CD14-positive monocyte (primary cell): ENCODE results near the gene TRANK1. TPM values are rescaled to one million over a fixed set of nuclear protein-coding genes. Genes with fewer than 3 reads are reported as not detected.

Source experiments
- DNase-seq, 3 donors: peaks; one replicate each; pipeline ENCODE4 v3.0.0-alpha.2; 2011 to 2022
- H2AFZ ChIP-seq: 2 replicates; pipeline ENCODE4 v1.6.0; 2012; ENCODE audit warnings: mild to moderate bottlenecking, low read depth, low read length, inconsistent platforms; ENCODE audit not compliant: insufficient read depth, poor library complexity, severe bottlenecking
- H3K27ac ChIP-seq, 2 donors: 1 replicate in 1 of 2; 2 replicates in 1 of 2; pipeline ENCODE4 v1.5.1; 2012 to 2013; ENCODE audit warnings: low read length in 2 of 2, control low read depth in 1 of 2, inconsistent platforms in 1 of 2, low read depth in 1 of 2, mild to moderate bottlenecking in 1 of 2
- H3K27me3 ChIP-seq, 2 donors: one replicate each; pipeline versions ENCODE4 v1.6.0 to v1.6.1; 2011 to 2013; ENCODE audit warnings: low read length in 2 of 2; ENCODE audit not compliant: control insufficient read depth in 2 of 2, insufficient read depth in 2 of 2
- H3K36me3 ChIP-seq, 2 donors: replicated peaks in 1 of 2; 1 replicate in 1 of 2; 2 replicates in 1 of 2; pipeline versions ENCODE4 v1.5.1 to v1.6.1; 2012 to 2013; ENCODE audit warnings: low read length in 2 of 2, control low read depth in 1 of 2, inconsistent platforms in 1 of 2, mild to moderate bottlenecking in 1 of 2; ENCODE audit not compliant: insufficient read depth in 2 of 2, control insufficient read depth in 1 of 2
- H3K4me1 ChIP-seq, 2 donors: 1 replicate in 1 of 2; 2 replicates in 1 of 2; pipeline versions ENCODE4 v1.5.1 to v1.6.1; 2012 to 2013; ENCODE audit warnings: low read length in 2 of 2, control low read depth in 1 of 2, inconsistent platforms in 1 of 2, mild to moderate bottlenecking in 1 of 2, moderate library complexity in 1 of 2; ENCODE audit not compliant: insufficient read depth in 2 of 2, control insufficient read depth in 1 of 2
- H3K4me2 ChIP-seq: replicated peaks from 2 replicates; pipeline ENCODE3; 2012; ENCODE audit warnings: low read length, moderate library complexity, mild to moderate bottlenecking; ENCODE audit not compliant: poor library complexity, severe bottlenecking; ENCODE audit errors: extremely low read depth
- H3K4me3 ChIP-seq, 3 experiments: fragments of 200-600 bp in 1 of 3; sonication (generic) in 1 of 3; replicated peaks in 1 of 3; 1 replicate in 2 of 3; 2 replicates in 1 of 3; pipeline ENCODE4 v1.5.1; 2011 to 2013; ENCODE audit warnings: low read length in 3 of 3, mild to moderate bottlenecking in 3 of 3, control low read depth in 2 of 3, low read depth in 2 of 3, inconsistent platforms in 1 of 3, moderate library complexity in 1 of 3
- H3K79me2 ChIP-seq: 2 replicates; pipeline ENCODE4 v1.6.0; 2012; ENCODE audit warnings: mild to moderate bottlenecking, control low read depth, inconsistent platforms, low read length, moderate library complexity; ENCODE audit not compliant: insufficient read depth
- H3K9ac ChIP-seq: 2 replicates; pipeline ENCODE4 v1.6.0; 2017; ENCODE audit warnings: low read length, mild to moderate bottlenecking; ENCODE audit not compliant: insufficient read depth, poor library complexity, severe bottlenecking
- H3K9me3 ChIP-seq, 2 donors: replicated peaks in 1 of 2; 1 replicate in 1 of 2; 2 replicates in 1 of 2; pipeline versions ENCODE4 v1.5.1 to v1.6.1; 2012 to 2013; ENCODE audit warnings: low read length in 2 of 2, control low read depth in 1 of 2; ENCODE audit not compliant: control insufficient read depth in 1 of 2, insufficient read depth in 1 of 2
- H4K20me1 ChIP-seq: 2 replicates; pipeline ENCODE4 v1.6.0; 2012; ENCODE audit warnings: mild to moderate bottlenecking, low read length, control low read depth, moderate library complexity; ENCODE audit not compliant: insufficient read depth
- H3K27ac Mint-ChIP-seq, 7 donors: one replicate each; pipeline ENCODE4 v1.8.0; 2020; ENCODE audit warnings: mild to moderate bottlenecking in 7 of 7, mixed read lengths in 7 of 7, moderate library complexity in 6 of 7, inconsistent platforms in 2 of 7
- H3K27me3 Mint-ChIP-seq, 3 donors: one replicate each; pipeline ENCODE4 v1.8.0; 2021 to 2022; ENCODE audit warnings: low read depth in 3 of 3, mild to moderate bottlenecking in 3 of 3, mixed read lengths in 3 of 3, moderate library complexity in 3 of 3, inconsistent platforms in 1 of 3
- H3K36me3 Mint-ChIP-seq, 2 donors: one replicate each; pipeline ENCODE4 v1.8.0; 2020; ENCODE audit warnings: mixed read lengths in 2 of 2, inconsistent platforms in 1 of 2, mild to moderate bottlenecking in 1 of 2
- H3K4me1 Mint-ChIP-seq: one replicate; pipeline ENCODE4 v1.8.0; 2020; ENCODE audit warnings: mild to moderate bottlenecking, mixed read lengths
- H3K4me3 Mint-ChIP-seq, 2 donors: one replicate each; pipeline ENCODE4 v1.8.0; 2020; ENCODE audit warnings: mild to moderate bottlenecking in 2 of 2, mixed read lengths in 2 of 2, moderate library complexity in 1 of 2
- H3K9me3 Mint-ChIP-seq, 7 donors: one replicate each; pipeline ENCODE4 v1.8.0; 2020 to 2022; ENCODE audit warnings: mixed read lengths in 7 of 7, mild to moderate bottlenecking in 6 of 7, moderate library complexity in 6 of 7, inconsistent platforms in 2 of 7
- WGBS: methylation state at CpG from one replicate; pipeline ENCODE4 v1.1.5; 2013; ENCODE audit warnings: missing lambda C conversion rate; ENCODE audit not compliant: insufficient coverage; 5-methylcytosine and 5-hydroxymethylcytosine counted together
- intact Hi-C, 2 donors: fragments of 100-400 bp; cut with micrococcal nuclease; formaldehyde crosslinking; loops; one replicate each; pipeline versions ENCODE4 v1.15.0 to v1.15.1; 2023
- polyA minus RNA-seq: library from RNA; depleted of rRNA, polyadenylated mRNA; stranded (reverse); fragments of >200 nt; gene quantifications from 2 replicates; pipeline ENCODE4 v1.2.3, GENCODE V29; 2012
- polyA plus RNA-seq, 3 donors: library from polyadenylated mRNA; depleted of rRNA in 1 of 3; unstranded in 2 of 3; stranded (reverse) in 1 of 3; fragments of 300-500 nt in 2 of 3; fragments of >200 nt in 1 of 3; fragmentation: Illumina TruSeq in 2 of 3; gene quantifications; 1 replicate in 2 of 3; 2 replicates in 1 of 3; pipeline ENCODE4 v1.2.3, GENCODE V29; 2012 to 2021
- total RNA-seq, 12 experiments: library from RNA in 1 of 12; stranded (reverse) in 1 of 12; fragments of 120-200 nt in 1 of 12; gene quantifications; one replicate each; pipeline ENCODE4 v1.2.4 and lab custom pipeline; 2013 to 2026; ENCODE audit warnings: mixed read lengths in 6 of 12, inconsistent platforms in 1 of 12
- TF ChIP-seq, protein P1 (sequence below): fragments of 200-600 bp; IDR thresholded peaks from one replicate; pipeline ENCODE4 v1.8.0; 2022; ENCODE audit warnings: antibody characterized with exemption, mild to moderate bottlenecking

The TRANK1 gene
- total RNA-seq (2013): 15.7 TPM
- polyA plus RNA-seq (1 to 10 TPM; 2.8 to 6.3 (median 5.8) TPM), polyA minus RNA-seq (10.7 and 17.7 TPM in 2 replicates), total RNA-seq (lab: John Stamatoyannopoulos, UW) (7.4 to 27.0 (median 24.1) reads per million in 11 experiments)

DNA sequence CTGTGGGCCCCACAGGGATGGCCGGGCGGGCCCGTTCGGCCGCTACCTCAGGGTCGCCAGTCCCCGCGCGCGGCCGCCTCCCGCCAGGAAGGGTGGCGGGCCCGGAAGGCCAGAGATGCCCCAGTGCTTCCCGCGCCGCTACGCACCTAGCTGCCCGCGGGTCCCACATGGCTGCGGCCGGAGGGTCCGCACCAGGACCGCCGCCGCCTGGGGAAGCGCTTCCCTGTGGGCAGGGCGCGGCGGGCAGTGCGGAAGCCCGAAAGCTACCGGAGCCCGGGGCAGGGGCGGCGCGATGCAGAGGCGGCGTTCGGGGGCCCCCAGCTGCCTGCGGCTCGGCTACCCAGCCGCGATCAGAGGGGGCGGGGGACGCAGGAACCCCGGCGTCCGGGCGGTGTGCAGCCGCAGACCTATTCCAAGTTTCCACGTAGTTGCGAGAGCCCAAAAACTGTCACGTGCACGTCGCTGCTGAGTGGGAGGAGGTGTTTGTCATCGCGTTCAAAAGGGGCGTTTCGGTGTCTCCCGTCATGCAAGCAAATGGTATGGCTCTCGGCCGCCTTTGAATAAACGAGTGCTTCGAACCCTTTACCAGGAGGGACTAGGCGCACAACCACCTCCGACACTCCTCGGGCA is at the start of gene TRANK1:
Gene TRANK1 (minus strand): TSS at position 414 of the 630 bp plus-strand sequence. CDS start 245 bp downstream, at position 169.
- peak within 1 kb of the TSS; percentile 97 for H3K4me2 ChIP-seq
- DNase-seq: peak; percentile 47 to 79 (median 71)
- peaks cover 8% of the 10 kb centered on the region for H3K79me2 ChIP-seq
- intact Hi-C loops: loop anchor here in 1 of 2 donors (5.0 kb wide), 1 partner anchor 37 kb away; no protein-coding TSS in a partner anchor
- peaks cover 11 to 14% of the 10 kb centered on the region in 2 donors for H3K4me1 ChIP-seq
- Mint-ChIP-seq H3K27me3 (peaks cover 4 to 6% (median 4%) of the 10 kb centered on the region in 3 donors), H3K4me3 (peak within 1 kb of the TSS; percentile 91 to 98), H3K27ac (peak within 1 kb of the TSS in 6 of 7 donors; percentile 72 to 83 (median 78)), H3K9me3 (peaks cover 9 to 26% (median 17%) of the 10 kb centered on the region in 7 donors), H3K4me1 (peaks cover 19% of the 10 kb centered on the region), H3K36me3 (peaks cover 7 to 12% of the 10 kb centered on the region in 2 donors)
- TF ChIP-seq, protein P1, sequence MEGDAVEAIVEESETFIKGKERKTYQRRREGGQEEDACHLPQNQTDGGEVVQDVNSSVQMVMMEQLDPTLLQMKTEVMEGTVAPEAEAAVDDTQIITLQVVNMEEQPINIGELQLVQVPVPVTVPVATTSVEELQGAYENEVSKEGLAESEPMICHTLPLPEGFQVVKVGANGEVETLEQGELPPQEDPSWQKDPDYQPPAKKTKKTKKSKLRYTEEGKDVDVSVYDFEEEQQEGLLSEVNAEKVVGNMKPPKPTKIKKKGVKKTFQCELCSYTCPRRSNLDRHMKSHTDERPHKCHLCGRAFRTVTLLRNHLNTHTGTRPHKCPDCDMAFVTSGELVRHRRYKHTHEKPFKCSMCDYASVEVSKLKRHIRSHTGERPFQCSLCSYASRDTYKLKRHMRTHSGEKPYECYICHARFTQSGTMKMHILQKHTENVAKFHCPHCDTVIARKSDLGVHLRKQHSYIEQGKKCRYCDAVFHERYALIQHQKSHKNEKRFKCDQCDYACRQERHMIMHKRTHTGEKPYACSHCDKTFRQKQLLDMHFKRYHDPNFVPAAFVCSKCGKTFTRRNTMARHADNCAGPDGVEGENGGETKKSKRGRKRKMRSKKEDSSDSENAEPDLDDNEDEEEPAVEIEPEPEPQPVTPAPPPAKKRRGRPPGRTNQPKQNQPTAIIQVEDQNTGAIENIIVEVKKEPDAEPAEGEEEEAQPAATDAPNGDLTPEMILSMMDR: no peak
- no peaks in the 10 kb centered on the region for H3K27me3 ChIP-seq
- peak within 1 kb of the TSS; percentile 51 to 82 (median 67) for H3K4me3 ChIP-seq
- peak within 1 kb of the TSS; percentile 99 for H2AFZ ChIP-seq
- peak within 1 kb of the TSS in 1 of 2 donors; percentile 76 for H3K27ac ChIP-seq
- under 1% methylated on average over 65 of the region's 68 CpGs for WGBS
- peaks cover 13% of the 10 kb centered on the region for H4K20me1 ChIP-seq
- peaks cover 0 to 12% of the 10 kb centered on the region in 2 donors for H3K9me3 ChIP-seq
- H3K9ac ChIP-seq: peak within 1 kb of the TSS; percentile 85
- no peaks in the 10 kb centered on the region for H3K36me3 ChIP-seq

DNA sequence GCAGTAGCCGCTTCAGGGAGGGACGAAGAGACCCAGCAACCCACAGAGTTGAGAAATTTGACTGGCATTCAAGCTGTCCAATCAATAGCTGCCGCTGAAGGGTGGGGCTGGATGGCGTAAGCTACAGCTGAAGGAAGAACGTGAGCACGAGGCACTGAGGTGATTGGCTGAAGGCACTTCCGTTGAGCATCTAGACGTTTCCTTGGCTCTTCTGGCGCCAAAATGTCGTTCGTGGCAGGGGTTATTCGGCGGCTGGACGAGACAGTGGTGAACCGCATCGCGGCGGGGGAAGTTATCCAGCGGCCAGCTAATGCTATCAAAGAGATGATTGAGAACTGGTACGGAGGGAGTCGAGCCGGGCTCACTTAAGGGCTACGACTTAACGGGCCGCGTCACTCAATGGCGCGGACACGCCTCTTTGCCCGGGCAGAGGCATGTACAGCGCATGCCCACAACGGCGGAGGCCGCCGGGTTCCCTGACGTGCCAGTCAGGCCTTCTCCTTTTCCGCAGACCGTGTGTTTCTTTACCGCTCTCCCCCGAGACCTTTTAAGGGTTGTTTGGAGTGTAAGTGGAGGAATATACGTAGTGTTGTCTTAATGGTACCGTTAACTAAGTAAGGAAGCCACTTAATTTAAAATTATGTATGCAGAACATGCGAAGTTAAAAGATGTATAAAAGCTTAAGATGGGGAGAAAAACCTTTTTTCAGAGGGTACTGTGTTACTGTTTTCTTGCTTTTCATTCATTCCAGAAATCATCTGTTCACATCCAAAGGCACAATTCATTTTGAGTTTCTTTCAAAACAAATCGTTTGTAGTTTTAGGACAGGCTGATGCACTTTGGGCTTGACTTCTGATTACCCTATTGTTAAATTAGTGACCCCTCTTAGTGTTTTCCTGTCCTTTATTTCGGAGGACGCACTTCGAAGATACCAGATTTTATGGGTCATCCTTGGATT is 48.8 kb upstream of the TRANK1 start, which contains the start of gene MLH1:
Gene MLH1 (plus strand): TSS at position 193 of the 958 bp plus-strand sequence. CDS start 30 bp downstream, at position 223.
- TF ChIP-seq, protein P1: no peak
- Mint-ChIP-seq H3K9me3 (no peaks in the 10 kb centered on the region), H3K4me3 (no peak within 1 kb of the TSS), H3K36me3 (peaks cover 26 to 45% of the 10 kb centered on the region in 2 donors), H3K4me1 (peaks cover 33% of the 10 kb centered on the region), H3K27me3 (no peaks in the 10 kb centered on the region), H3K27ac (no peak within 1 kb of the TSS)
- H3K79me2 ChIP-seq: peaks cover 90% of the 10 kb centered on the region
- peak within 1 kb of the TSS; percentile 81 for H2AFZ ChIP-seq
- H3K4me1 ChIP-seq: peaks cover 39 to 52% of the 10 kb centered on the region in 2 donors
- H3K4me3 ChIP-seq: peak within 1 kb of the TSS; percentile 56 to 89 (median 87)
- peak within 1 kb of the TSS; percentile 87 for H3K4me2 ChIP-seq
- peak within 1 kb of the TSS; percentile 91 for H3K9ac ChIP-seq
- intact Hi-C loops: loop anchor here (5.0 kb wide), 2 partner anchors 81 to 86 kb away; no protein-coding TSS in a partner anchor
- 1% methylated on average over 37 of the region's 47 CpGs for WGBS
- H3K27ac ChIP-seq: peak within 1 kb of the TSS; percentile 98 to 99
- DNase-seq: peak; percentile 100
- no peaks in the 10 kb centered on the region for H3K27me3 ChIP-seq
- peaks cover 1% of the 10 kb centered on the region for H4K20me1 ChIP-seq
- no peaks in the 10 kb centered on the region for H3K9me3 ChIP-seq
- peaks cover 23 to 34% of the 10 kb centered on the region in 2 donors for H3K36me3 ChIP-seq
